ENCODE data around the gene FLT1.

The FLT1 gene

GRCh38 chr13:28526876-28527275 lies 31.9 kb upstream of the FLT1 start:
- H3K4me3 Mint-ChIP-seq: no peak overlapping the region
- H3K27ac Mint-ChIP-seq: no peak overlapping the region
- no peaks in the 10 kb centered on the region for H3K4me1 Mint-ChIP-seq
- peaks cover 33% of the 10 kb centered on the region for H3K27me3 Mint-ChIP-seq (ENCODE audit: low read depth)
- TF ChIP-seq CTCF (IDR thresholded peaks at IDR 0.05; ENCODE audit: unreplicated experiment in 3 of 3): no peak
- H3K9me3 Mint-ChIP-seq: no peaks in the 10 kb centered on the region
- no peaks in the 10 kb centered on the region for H3K36me3 Mint-ChIP-seq (ENCODE audit: low read depth)

- peaks cover 18% of the 10 kb centered on the region for H3K27me3 Mint-ChIP-seq (ENCODE audit: low read depth)
- no peaks in the 10 kb centered on the region for H3K9me3 Mint-ChIP-seq
- H3K27ac Mint-ChIP-seq: no peak overlapping the region
- H3K4me1 Mint-ChIP-seq: no peaks in the 10 kb centered on the region
- H3K36me3 Mint-ChIP-seq (ENCODE audit: low read depth): no peaks in the 10 kb centered on the region
- no peak overlapping the region for H3K4me3 Mint-ChIP-seq
- no peak for TF ChIP-seq CTCF (IDR thresholded peaks at IDR 0.05; ENCODE audit: unreplicated experiment in 3 of 3)
Observed at GRCh38 chr13:28522871-28523270, 27.9 kb upstream of the FLT1 start.

- no peak for TF ChIP-seq CTCF (IDR thresholded peaks at IDR 0.05; ENCODE audit: unreplicated experiment in 3 of 3)
- H3K4me3 Mint-ChIP-seq: no peak overlapping the region
- peaks cover 12% of the 10 kb centered on the region for H3K27me3 Mint-ChIP-seq (ENCODE audit: low read depth)
- H3K4me1 Mint-ChIP-seq: no peaks in the 10 kb centered on the region
- H3K27ac Mint-ChIP-seq: no peak overlapping the region
- H3K36me3 Mint-ChIP-seq (ENCODE audit: low read depth): no peaks in the 10 kb centered on the region
- H3K9me3 Mint-ChIP-seq: peaks cover 2% of the 10 kb centered on the region
Observed at GRCh38 chr13:28513745-28514144, 18.8 kb upstream of the FLT1 start.

GRCh38 chr13:28510542-28510941 lies 15.6 kb upstream of the FLT1 start:
- no peak overlapping the region for H3K27ac Mint-ChIP-seq
- no peak for TF ChIP-seq CTCF (IDR thresholded peaks at IDR 0.05; ENCODE audit: unreplicated experiment in 3 of 3)
- H3K36me3 Mint-ChIP-seq (ENCODE audit: low read depth): no peaks in the 10 kb centered on the region
- no peaks in the 10 kb centered on the region for H3K4me1 Mint-ChIP-seq
- H3K27me3 Mint-ChIP-seq (ENCODE audit: low read depth): peaks cover 16% of the 10 kb centered on the region
- H3K4me3 Mint-ChIP-seq: no peak overlapping the region
- H3K9me3 Mint-ChIP-seq: peaks cover 6% of the 10 kb centered on the region

- peaks cover 6% of the 10 kb centered on the region for H3K9me3 Mint-ChIP-seq
- H3K27ac Mint-ChIP-seq: no peak overlapping the region
- no peak overlapping the region for H3K4me3 Mint-ChIP-seq
- peaks cover 20% of the 10 kb centered on the region for H3K27me3 Mint-ChIP-seq (ENCODE audit: low read depth)
- no peaks in the 10 kb centered on the region for H3K36me3 Mint-ChIP-seq (ENCODE audit: low read depth)
- no peaks in the 10 kb centered on the region for H3K4me1 Mint-ChIP-seq
- no peak for TF ChIP-seq CTCF (IDR thresholded peaks at IDR 0.05; ENCODE audit: unreplicated experiment in 3 of 3)
Observed at GRCh38 chr13:28510066-28510465, 15.1 kb upstream of the FLT1 start.

- H3K36me3 Mint-ChIP-seq (ENCODE audit: low read depth): no peaks in the 10 kb centered on the region
- no peaks in the 10 kb centered on the region for H3K4me1 Mint-ChIP-seq
- no peak overlapping the region for H3K4me3 Mint-ChIP-seq
- no peak for TF ChIP-seq CTCF (IDR thresholded peaks at IDR 0.05; ENCODE audit: unreplicated experiment in 3 of 3)
- H3K27me3 Mint-ChIP-seq (ENCODE audit: low read depth): peaks cover 39% of the 10 kb centered on the region
- H3K27ac Mint-ChIP-seq: no peak overlapping the region
- H3K9me3 Mint-ChIP-seq: peaks cover 4% of the 10 kb centered on the region
Observed at GRCh38 chr13:28505543-28506135, 10.7 kb upstream of the FLT1 start.

Measured in nephron (organoid).